SH-SY5Y (cell line): ENCODE measurements around the gene TCF23.

Source experiments
- GATA2 ChIP-seq: IDR thresholded peaks from 2 replicates; pipeline ENCODE4 v1.6.1; 2011; ENCODE audit warnings: mild to moderate bottlenecking, low read depth, low read length
- GATA3 ChIP-seq: IDR thresholded peaks from 2 replicates; pipeline ENCODE4 v1.6.1; 2011; ENCODE audit warnings: low read depth, mild to moderate bottlenecking, low read length, moderate library complexity

DNA sequence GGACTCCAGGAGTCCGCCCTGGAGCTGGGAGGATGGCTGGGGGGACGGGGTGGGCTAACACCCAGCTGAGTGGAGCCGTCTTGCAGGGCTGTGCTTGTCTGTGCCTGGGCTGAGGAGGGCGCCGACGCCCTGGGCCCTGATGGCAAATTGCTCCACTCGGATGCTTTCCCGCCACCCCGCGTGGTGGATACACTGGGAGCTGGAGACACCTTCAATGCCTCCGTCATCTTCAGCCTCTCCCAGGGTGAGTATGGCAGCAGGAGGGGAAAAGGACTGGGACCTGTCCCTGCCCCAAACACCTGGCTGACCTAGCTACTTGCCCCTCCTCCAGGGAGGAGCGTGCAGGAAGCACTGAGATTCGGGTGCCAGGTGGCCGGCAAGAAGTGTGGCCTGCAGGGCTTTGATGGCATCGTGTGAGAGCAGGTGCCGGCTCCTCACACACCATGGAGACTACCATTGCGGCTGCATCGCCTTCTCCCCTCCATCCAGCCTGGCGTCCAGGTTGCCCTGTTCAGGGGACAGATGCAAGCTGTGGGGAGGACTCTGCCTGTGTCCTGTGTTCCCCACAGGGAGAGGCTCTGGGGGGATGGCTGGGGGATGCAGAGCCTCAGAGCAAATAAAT is 49.4 kb upstream of the TCF23 start:
- TF ChIP-seq GATA2 = no peak
- no peak for TF ChIP-seq GATA3
